ENCODE data around the gene PCED1A.
A peak's percentile ranks its signal among the peaks of the same experiment; 100 is the strongest.

The PCED1A gene

GRCh38 chr20:2801286-2801728 lies 39.1 kb downstream of the PCED1A start:
- Histone ChIP-seq H3K36me3 (ENCODE audit: control insufficient read depth in 4 of 4, insufficient read depth in 4 of 4, low read length in 3 of 4) (peaks cover 5 to 26% (median 21%) of the 10 kb centered on the region in 4 experiments), H3K4me3 (ENCODE audit: control insufficient read depth in 1 of 7, extremely low read depth in 1 of 7, insufficient read depth in 4 of 7, low read depth in 2 of 7, low read length in 6 of 7) (peak overlapping the region; percentile 60 to 95 (median 85)), H3K27ac (ENCODE audit: insufficient read depth in 1 of 2, low read depth in 1 of 2, low read length in 2 of 2, poor library complexity in 1 of 2, severe bottlenecking in 2 of 2) (peak overlapping the region; percentile 79 to 88), H3K9me3 (ENCODE audit: control extremely low read depth in 1 of 5, control insufficient read depth in 4 of 5, insufficient read depth in 2 of 5, low read depth in 1 of 5, low read length in 4 of 5) (no peaks in the 10 kb centered on the region), H3K27me3 (replicated peaks in 2 of 5; ENCODE audit: control insufficient read depth in 4 of 5, insufficient read depth in 5 of 5, low read length in 4 of 5) (peaks cover 0 to 20% (median 10%) of the 10 kb centered on the region in 5 experiments), H3K4me1 (ENCODE audit: control extremely low read depth in 1 of 4, control insufficient read depth in 4 of 4, insufficient read depth in 4 of 4, low read length in 3 of 4) (peaks cover 0 to 54% (median 41%) of the 10 kb centered on the region in 4 experiments)
- POLR2A ChIA-PET = interaction anchor here (0.7 to 2.5 kb wide), 10 partner anchors 9 to 107 kb away, joined by 3 to 9 read pairs (median 4); partner anchors contain the start of genes C20orf141, PCED1A and VPS16
- DNase-seq = peak in 1 of 3 donors; percentile 72
- 1% methylated on average over 13 of the region's 13 CpGs for WGBS (ENCODE audit: insufficient coverage)
- CTCF ChIA-PET = interaction anchor here (1.0 to 1.4 kb wide), 6 partner anchors 11 to 92 kb away, joined by 3 to 9 read pairs (median 3); partner anchors contain the start of gene C20orf141

GRCh38 chr20:2800521-2801285 lies 39.8 kb downstream of the PCED1A start, which contains the start of gene CPXM1:
Gene CPXM1 (minus strand): TSS chr20:2800627. CDS start chr20:2800572, 55 bp downstream.
- Histone ChIP-seq H3K9me3 (ENCODE audit: control extremely low read depth in 1 of 5, control insufficient read depth in 4 of 5, insufficient read depth in 2 of 5, low read depth in 1 of 5, low read length in 4 of 5) (no peaks in the 10 kb centered on the region), H3K27me3 (replicated peaks in 2 of 5; ENCODE audit: control insufficient read depth in 4 of 5, insufficient read depth in 5 of 5, low read length in 4 of 5) (peaks cover 0 to 14% (median 6%) of the 10 kb centered on the region in 5 experiments), H3K36me3 (ENCODE audit: control insufficient read depth in 4 of 4, insufficient read depth in 4 of 4, low read length in 3 of 4) (peaks cover 5 to 32% (median 26%) of the 10 kb centered on the region in 4 experiments), H3K4me1 (ENCODE audit: control extremely low read depth in 1 of 4, control insufficient read depth in 4 of 4, insufficient read depth in 4 of 4, low read length in 3 of 4) (peaks cover 0 to 54% (median 41%) of the 10 kb centered on the region in 4 experiments), H3K4me3 (ENCODE audit: control insufficient read depth in 1 of 7, extremely low read depth in 1 of 7, insufficient read depth in 4 of 7, low read depth in 2 of 7, low read length in 6 of 7) (peak within 1 kb of the TSS; percentile 60 to 95 (median 86)), H3K27ac (ENCODE audit: insufficient read depth in 1 of 2, low read depth in 1 of 2, low read length in 2 of 2, poor library complexity in 1 of 2, severe bottlenecking in 2 of 2) (peak within 1 kb of the TSS; percentile 79 to 88)
- DNase-seq = peak; percentile 93 to 99 (median 98)
- ChIA-PET CTCF (interaction anchor here (1.0 to 1.4 kb wide), 6 partner anchors 12 to 92 kb away, joined by 3 to 9 read pairs (median 3); partner anchors contain the start of gene C20orf141), POLR2A (interaction anchor here (0.6 to 2.5 kb wide), 11 partner anchors 9 to 1954 kb away, joined by 3 to 9 read pairs (median 4); partner anchors contain the start of genes C20orf141, PCED1A and VPS16)
- WGBS (ENCODE audit: insufficient coverage) = 0% methylated on average over 23 of the region's 52 CpGs

- CTCF ChIA-PET = interaction anchor here (0.8 to 2.8 kb wide), 9 partner anchors 11 to 91 kb away, joined by 3 to 14 read pairs (median 3); partner anchors contain the start of gene C20orf141
- Histone ChIP-seq H3K4me3 (ENCODE audit: control insufficient read depth in 1 of 7, extremely low read depth in 1 of 7, insufficient read depth in 4 of 7, low read depth in 2 of 7, low read length in 6 of 7) (peak overlapping the region; percentile 60 to 95 (median 86)), H3K27ac (ENCODE audit: insufficient read depth in 1 of 2, low read depth in 1 of 2, low read length in 2 of 2, poor library complexity in 1 of 2, severe bottlenecking in 2 of 2) (peak overlapping the region in 1 of 2 experiments; percentile 49), H3K4me1 (ENCODE audit: control extremely low read depth in 1 of 4, control insufficient read depth in 4 of 4, insufficient read depth in 4 of 4, low read length in 3 of 4) (peaks cover 0 to 50% (median 39%) of the 10 kb centered on the region in 4 experiments), H3K36me3 (ENCODE audit: control insufficient read depth in 4 of 4, insufficient read depth in 4 of 4, low read length in 3 of 4) (peaks cover 5 to 40% (median 32%) of the 10 kb centered on the region in 4 experiments), H3K9me3 (ENCODE audit: control extremely low read depth in 1 of 5, control insufficient read depth in 4 of 5, insufficient read depth in 2 of 5, low read depth in 1 of 5, low read length in 4 of 5) (no peaks in the 10 kb centered on the region), H3K27me3 (replicated peaks in 2 of 5; ENCODE audit: control insufficient read depth in 4 of 5, insufficient read depth in 5 of 5, low read length in 4 of 5) (peaks cover 0 to 6% (median 2%) of the 10 kb centered on the region in 5 experiments)
- 5% methylated on average over 36 of the region's 61 CpGs for WGBS (ENCODE audit: insufficient coverage)
- DNase-seq = peak in 2 of 3 donors; percentile 27 to 44
- POLR2A ChIA-PET = interaction anchor here (0.6 to 2.5 kb wide), 6 partner anchors 8 to 1953 kb away, joined by 3 to 9 read pairs (median 5); no protein-coding TSS in a partner anchor
These were observed 40.6 kb downstream of the PCED1A start for GRCh38 chr20:2799688-2800520.

GRCh38 chr20:2799271-2799670 lies 41.2 kb downstream of the PCED1A start:
- Histone ChIP-seq H3K4me1 (ENCODE audit: control extremely low read depth in 1 of 4, control insufficient read depth in 4 of 4, insufficient read depth in 4 of 4, low read length in 3 of 4) (peaks cover 0 to 44% (median 38%) of the 10 kb centered on the region in 4 experiments), H3K27me3 (replicated peaks in 2 of 5; ENCODE audit: control insufficient read depth in 4 of 5, insufficient read depth in 5 of 5, low read length in 4 of 5) (peaks cover 0 to 3% (median 0%) of the 10 kb centered on the region in 5 experiments), H3K36me3 (ENCODE audit: control insufficient read depth in 4 of 4, insufficient read depth in 4 of 4, low read length in 3 of 4) (peaks cover 5 to 46% (median 39%) of the 10 kb centered on the region in 4 experiments), H3K9me3 (ENCODE audit: control extremely low read depth in 1 of 5, control insufficient read depth in 4 of 5, insufficient read depth in 2 of 5, low read depth in 1 of 5, low read length in 4 of 5) (no peaks in the 10 kb centered on the region), H3K27ac (ENCODE audit: insufficient read depth in 1 of 2, low read depth in 1 of 2, low read length in 2 of 2, poor library complexity in 1 of 2, severe bottlenecking in 2 of 2) (peak overlapping the region in 1 of 2 experiments; percentile 49), H3K4me3 (ENCODE audit: control insufficient read depth in 1 of 7, extremely low read depth in 1 of 7, insufficient read depth in 4 of 7, low read depth in 2 of 7, low read length in 6 of 7) (peak overlapping the region in 6 of 7 experiments; percentile 83 to 95 (median 90))
- peak in 2 of 3 donors; percentile 37 to 50 for DNase-seq
- POLR2A ChIA-PET = interaction anchor here (0.6 to 2.5 kb wide), 3 partner anchors 53 to 110 kb away, joined by 4 to 6 read pairs (median 6); no protein-coding TSS in a partner anchor
- CTCF ChIA-PET = interaction anchor here (0.8 to 2.8 kb wide), 5 partner anchors 11 to 60 kb away, joined by 3 to 14 read pairs (median 5); no protein-coding TSS in a partner anchor
- 40% methylated on average over 9 of the region's 9 CpGs for WGBS (ENCODE audit: insufficient coverage)

- Histone ChIP-seq H3K9me3 (ENCODE audit: control extremely low read depth in 1 of 5, control insufficient read depth in 4 of 5, insufficient read depth in 2 of 5, low read depth in 1 of 5, low read length in 4 of 5) (no peaks in the 10 kb centered on the region), H3K27me3 (replicated peaks in 2 of 5; ENCODE audit: control insufficient read depth in 4 of 5, insufficient read depth in 5 of 5, low read length in 4 of 5) (no peaks in the 10 kb centered on the region), H3K4me1 (ENCODE audit: control extremely low read depth in 1 of 4, control insufficient read depth in 4 of 4, insufficient read depth in 4 of 4, low read length in 3 of 4) (peaks cover 0 to 43% (median 38%) of the 10 kb centered on the region in 4 experiments), H3K27ac (ENCODE audit: insufficient read depth in 1 of 2, low read depth in 1 of 2, low read length in 2 of 2, poor library complexity in 1 of 2, severe bottlenecking in 2 of 2) (no peak overlapping the region), H3K4me3 (ENCODE audit: control insufficient read depth in 1 of 7, extremely low read depth in 1 of 7, insufficient read depth in 4 of 7, low read depth in 2 of 7, low read length in 6 of 7) (peak overlapping the region in 5 of 7 experiments; percentile 4 to 95 (median 93)), H3K36me3 (ENCODE audit: control insufficient read depth in 4 of 4, insufficient read depth in 4 of 4, low read length in 3 of 4) (peaks cover 5 to 51% (median 42%) of the 10 kb centered on the region in 4 experiments)
- WGBS (ENCODE audit: insufficient coverage) = 91% methylated on average over 2 of the region's 6 CpGs
- peak in 1 of 3 donors; percentile 26 for DNase-seq
- POLR2A ChIA-PET = interaction anchor here (0.6 to 2.5 kb wide), 3 partner anchors 53 to 110 kb away, joined by 4 to 6 read pairs (median 6); no protein-coding TSS in a partner anchor
- CTCF ChIA-PET = interaction anchor here (0.9 to 2.8 kb wide), 3 partner anchors 10 to 57 kb away, joined by 4 to 14 read pairs (median 7); no protein-coding TSS in a partner anchor
These were observed 41.6 kb downstream of the PCED1A start for GRCh38 chr20:2798814-2799213.
